NOMO-1 treated with DMSO at 0.1 percent for 48 hours (cell line): ENCODE data around the gene KRTAP3-1.
A peak's percentile ranks its signal among the peaks of the same experiment; 100 is the strongest.

Experiments
- DNase-seq: peaks from one replicate; lab custom pipeline; 2025; ENCODE audit not compliant: unreplicated experiment; lab: John Stamatoyannopoulos, UW

KRTAP3-1 gene

DNA sequence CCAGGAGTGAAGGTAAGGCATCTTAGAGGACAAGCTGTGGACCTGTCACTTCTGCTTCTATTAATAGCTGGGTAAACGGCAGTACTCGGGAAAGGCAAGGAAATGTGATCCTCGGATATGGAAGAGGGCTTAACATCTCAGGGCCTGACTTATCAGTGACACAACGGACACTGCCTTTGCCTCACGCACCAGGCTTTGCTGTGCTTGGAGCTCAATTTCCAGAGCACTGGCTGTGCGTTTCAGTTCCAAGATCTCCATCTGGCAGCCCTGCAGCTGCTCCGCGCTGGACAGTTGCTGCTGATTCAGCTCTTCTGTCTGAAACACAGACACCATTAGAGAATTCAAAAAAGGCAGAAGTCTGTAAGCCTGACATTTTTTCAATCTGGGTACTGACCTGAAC lies 28.3 kb downstream of the KRTAP3-1 start:
- DNase-seq = no peak

DNA sequence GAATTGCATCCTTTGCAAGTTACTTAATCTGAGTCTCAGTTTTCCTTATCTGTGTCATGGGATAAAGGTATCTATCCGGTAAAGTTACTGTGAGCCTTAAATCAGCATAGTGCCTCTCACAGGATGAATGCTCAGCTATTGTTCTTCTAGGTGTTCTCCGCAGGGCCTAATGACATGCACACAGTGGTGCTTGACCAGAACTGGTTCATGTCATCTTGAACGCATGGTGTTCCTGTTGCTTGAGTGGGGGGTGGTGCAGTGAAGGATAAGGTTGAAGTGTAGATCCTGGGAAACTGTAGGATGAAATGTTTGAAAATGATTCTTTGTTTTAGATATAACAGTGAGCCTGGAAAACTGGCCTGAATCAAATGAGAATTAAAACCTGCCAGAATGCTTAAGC lies 28.8 kb downstream of the KRTAP3-1 start:
- no peak for DNase-seq

- no peak for DNase-seq
Observed at GRCh38 chr17:40978575-40979151, 30.3 kb downstream of the KRTAP3-1 start.

DNA sequence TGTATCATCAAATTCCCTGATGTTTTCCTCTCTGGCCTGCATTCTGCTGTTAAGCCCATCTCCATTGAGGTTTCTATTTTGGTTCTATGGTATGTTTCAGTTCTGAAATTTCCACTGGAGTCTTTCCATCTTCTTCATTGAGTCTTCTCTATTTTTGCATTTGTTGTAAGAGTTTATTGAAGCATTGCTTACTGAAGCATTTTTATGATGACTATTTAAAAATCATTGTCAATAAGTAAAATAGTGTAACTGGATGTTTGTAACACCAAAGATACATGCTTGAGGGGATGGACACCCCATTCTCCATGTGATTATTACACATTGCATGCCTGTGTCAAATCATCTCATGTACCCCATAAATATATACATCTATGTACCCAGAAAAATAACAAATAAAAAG lies 33.4 kb downstream of the KRTAP3-1 start:
- no peak for DNase-seq

DNA sequence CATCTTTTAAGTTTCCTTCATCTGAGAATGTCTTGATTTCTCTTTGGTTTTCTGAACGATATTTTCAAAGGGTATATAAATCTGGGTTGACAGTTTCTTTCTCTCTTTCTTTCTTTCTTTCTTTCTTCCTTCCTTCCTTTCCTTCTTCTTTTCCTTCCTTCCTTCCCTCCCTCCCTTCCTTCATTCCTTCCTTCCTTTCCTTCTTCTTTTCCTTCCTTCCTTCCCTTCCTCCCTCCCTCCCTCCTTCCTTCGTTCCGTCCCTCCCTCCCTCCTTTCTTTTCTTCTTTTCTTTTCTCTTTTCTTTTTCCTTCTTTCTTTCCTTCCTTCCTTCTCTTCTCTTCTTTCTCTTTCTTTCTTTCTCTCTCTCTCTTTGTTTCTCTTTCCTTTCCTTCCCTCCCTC lies 34.6 kb downstream of the KRTAP3-1 start:
- DNase-seq = no peak

DNA sequence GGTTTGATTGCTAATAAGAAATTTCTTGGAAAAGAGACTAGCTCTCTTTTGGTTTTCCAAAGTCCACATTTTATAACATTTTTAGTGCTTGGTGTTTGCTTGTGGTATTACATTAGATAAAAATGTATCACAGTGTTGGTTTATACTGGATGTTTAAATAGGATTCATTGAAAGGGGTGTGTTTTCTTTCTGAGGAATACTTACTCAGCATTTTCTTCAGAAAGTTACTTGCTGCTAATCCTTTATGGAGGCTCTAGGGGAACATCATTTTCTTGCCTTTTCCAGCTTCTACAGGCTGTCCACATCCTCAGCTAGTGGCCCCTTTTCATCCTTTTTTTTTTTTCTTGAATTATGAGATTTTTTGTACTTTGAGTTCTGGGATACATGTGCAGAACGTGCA lies 41.3 kb downstream of the KRTAP3-1 start:
- DNase-seq = no peak

DNA sequence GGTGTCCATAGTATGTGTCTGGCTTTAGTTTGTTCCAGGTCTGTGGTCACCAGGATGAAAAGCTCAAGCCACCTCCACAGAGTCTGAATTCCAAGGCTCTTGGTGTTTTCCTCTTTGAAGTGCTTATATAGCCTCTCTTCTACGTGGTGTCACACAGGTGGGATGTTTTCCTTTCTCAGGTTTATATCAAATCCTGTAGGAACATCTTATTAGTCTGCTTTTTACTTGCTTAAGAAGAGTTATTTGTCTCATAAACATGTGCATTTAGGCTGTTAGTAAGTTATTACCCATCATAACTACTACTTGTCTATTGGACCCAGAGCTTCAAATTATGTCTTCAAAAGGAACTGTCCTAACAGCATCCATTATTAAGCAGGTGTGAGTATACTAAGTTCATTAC lies 42.1 kb downstream of the KRTAP3-1 start, which contains the start of gene KRT39:
Gene KRT39, minus strand, starts transcription at position 101 of the 400 bp plus-strand sequence. Its CDS starts 92 bp downstream, at position 9.
- DNase-seq = no peak

GRCh38 chr17:40963838-40964237 lies 45.1 kb downstream of the KRTAP3-1 start:
- peak; percentile 11 for DNase-seq

DNA sequence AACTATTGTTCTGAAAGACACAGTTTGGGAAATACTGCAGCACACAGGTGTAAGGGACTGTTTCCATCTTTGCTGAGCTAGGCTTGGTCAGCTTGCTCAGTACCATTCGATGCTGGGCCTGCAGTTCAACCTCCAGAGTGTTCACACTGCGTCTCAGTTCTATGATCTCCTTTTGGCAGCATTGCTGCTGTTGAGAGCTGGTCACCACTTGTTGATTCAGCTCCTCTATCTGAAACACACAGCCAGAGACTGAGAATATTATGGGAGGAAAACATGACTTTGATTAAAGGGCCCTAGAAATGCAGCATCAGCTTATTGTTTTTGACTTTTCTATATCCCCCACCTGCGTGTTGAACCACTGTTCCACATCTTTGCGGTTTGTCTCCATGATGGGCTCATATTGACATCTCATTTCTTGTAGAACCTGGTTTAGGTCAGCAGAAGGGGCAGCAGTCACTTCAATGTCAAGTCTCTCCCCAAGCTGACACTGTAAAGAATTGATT lies 46.8 kb downstream of the KRTAP3-1 start:
- DNase-seq = peak; percentile 32

- DNase-seq = no peak
Observed at GRCh38 chr17:40961591-40961990, 47.3 kb downstream of the KRTAP3-1 start.

- no peak for DNase-seq
Observed at GRCh38 chr17:40960144-40960543, 48.8 kb downstream of the KRTAP3-1 start.
